MCF 10A (cell line): ENCODE data around the gene TNFRSF1B. TPM values are rescaled to one million over a fixed set of nuclear protein-coding genes. Genes with fewer than 3 reads are reported as not detected.

Experiments used
- BruUV-seq: library from RNA; stranded (reverse); fragments of 400-500 nt; replicated peaks from 2 replicates; lab custom pipeline; 2021; lab: Mats Ljungman, UMichigan
- CTCF ChIA-PET: fragments of 300-600 bp; sonication (Branson Sonifier 250); formaldehyde crosslinking; extraction: SDS; loops from one replicate; lab custom pipeline; 2021; ENCODE audit warnings: antibody characterized with exemption, inconsistent platforms; lab: Yijun Ruan, JAX
- POLR2A ChIA-PET: fragments of 300-600, 350-650 bp; sonication (Branson Sonifier 250); formaldehyde crosslinking; extraction: SDS; loops from one replicate; lab custom pipeline; 2020; ENCODE audit warnings: antibody characterized with exemption, inconsistent platforms; lab: Yijun Ruan, JAX
- DNase-seq: peaks from one replicate; pipeline ENCODE4 v3.0.0-alpha.2; 2018; ENCODE audit not compliant: unreplicated experiment
- H3K27ac Mint-ChIP-seq: one replicate; pipeline ENCODE4 v1.8.0; 2022; ENCODE audit warnings: mild to moderate bottlenecking, low read depth, mixed read lengths; ENCODE audit not compliant: unreplicated experiment
- H3K27me3 Mint-ChIP-seq: one replicate; pipeline ENCODE4 v1.8.0; 2022; ENCODE audit warnings: mixed read lengths; ENCODE audit not compliant: insufficient read depth, unreplicated experiment
- H3K36me3 Mint-ChIP-seq: one replicate; pipeline ENCODE4 v1.8.0; 2022; ENCODE audit warnings: mild to moderate bottlenecking, moderate library complexity, mixed read lengths; ENCODE audit not compliant: insufficient read depth, unreplicated experiment
- H3K4me1 Mint-ChIP-seq: one replicate; pipeline ENCODE4 v1.8.0; 2022; ENCODE audit warnings: mixed read lengths; ENCODE audit not compliant: insufficient read depth, unreplicated experiment
- H3K4me3 Mint-ChIP-seq: one replicate; pipeline ENCODE4 v1.8.0; 2022; ENCODE audit warnings: mild to moderate bottlenecking, moderate library complexity, mixed read lengths; ENCODE audit not compliant: unreplicated experiment
- H3K9me3 Mint-ChIP-seq: one replicate; pipeline ENCODE4 v1.8.0; 2022; ENCODE audit warnings: mixed read lengths; ENCODE audit not compliant: unreplicated experiment
- intact Hi-C: fragments of 100-400 bp; cut with micrococcal nuclease; formaldehyde crosslinking; loops from 2 replicates; pipeline ENCODE4 v1.14.1; 2022
- total RNA-seq: library from RNA; stranded (reverse); gene quantifications from 2 replicates; pipeline ENCODE4 v1.2.3, GENCODE V29; 2022
- TF ChIP-seq, protein P1 (sequence below): fragments of 200-600 bp; IDR thresholded peaks from one replicate; pipeline ENCODE4 v1.8.0; 2022; ENCODE audit warnings: antibody characterized with exemption, mild to moderate bottlenecking; ENCODE audit not compliant: unreplicated experiment

TNFRSF1B gene
- total RNA-seq, 1 experiment from 2014 or later, result not detected

GRCh38 chr1:12148958-12149790, 17.6 kb upstream of the TNFRSF1B start:
- Mint-ChIP-seq H3K4me1 (peaks cover 9% of the 10 kb centered on the region), H3K4me3 (no peak overlapping the region), H3K36me3 (no peaks in the 10 kb centered on the region), H3K27me3 (peaks cover 10% of the 10 kb centered on the region), H3K9me3 (no peaks in the 10 kb centered on the region), H3K27ac (no peak overlapping the region)
- ChIA-PET POLR2A (interaction anchor here (1.6 kb wide), 1 partner anchor 13 kb away, joined by 5 read pairs; no protein-coding TSS in a partner anchor), CTCF (interaction anchor here (0.6 to 2.0 kb wide), 6 partner anchors 10 to 65 kb away, joined by 3 to 6 read pairs (median 4); no protein-coding TSS in a partner anchor)
- DNase-seq, result no peak
- BruUV-seq, result no TSS peak
- intact Hi-C loops, result no loop called here
- TF ChIP-seq, protein P1, sequence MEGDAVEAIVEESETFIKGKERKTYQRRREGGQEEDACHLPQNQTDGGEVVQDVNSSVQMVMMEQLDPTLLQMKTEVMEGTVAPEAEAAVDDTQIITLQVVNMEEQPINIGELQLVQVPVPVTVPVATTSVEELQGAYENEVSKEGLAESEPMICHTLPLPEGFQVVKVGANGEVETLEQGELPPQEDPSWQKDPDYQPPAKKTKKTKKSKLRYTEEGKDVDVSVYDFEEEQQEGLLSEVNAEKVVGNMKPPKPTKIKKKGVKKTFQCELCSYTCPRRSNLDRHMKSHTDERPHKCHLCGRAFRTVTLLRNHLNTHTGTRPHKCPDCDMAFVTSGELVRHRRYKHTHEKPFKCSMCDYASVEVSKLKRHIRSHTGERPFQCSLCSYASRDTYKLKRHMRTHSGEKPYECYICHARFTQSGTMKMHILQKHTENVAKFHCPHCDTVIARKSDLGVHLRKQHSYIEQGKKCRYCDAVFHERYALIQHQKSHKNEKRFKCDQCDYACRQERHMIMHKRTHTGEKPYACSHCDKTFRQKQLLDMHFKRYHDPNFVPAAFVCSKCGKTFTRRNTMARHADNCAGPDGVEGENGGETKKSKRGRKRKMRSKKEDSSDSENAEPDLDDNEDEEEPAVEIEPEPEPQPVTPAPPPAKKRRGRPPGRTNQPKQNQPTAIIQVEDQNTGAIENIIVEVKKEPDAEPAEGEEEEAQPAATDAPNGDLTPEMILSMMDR, result no peak

GRCh38 chr1:12149791-12150175, 17.0 kb upstream of the TNFRSF1B start:
- intact Hi-C loops, result no loop called here
- Mint-ChIP-seq H3K36me3 (no peaks in the 10 kb centered on the region), H3K4me1 (peaks cover 9% of the 10 kb centered on the region), H3K4me3 (no peak overlapping the region), H3K27me3 (peaks cover 10% of the 10 kb centered on the region), H3K27ac (no peak overlapping the region), H3K9me3 (no peaks in the 10 kb centered on the region)
- POLR2A ChIA-PET, result interaction anchor here (1.6 kb wide), 1 partner anchor 14 kb away, joined by 5 read pairs; no protein-coding TSS in a partner anchor
- BruUV-seq, result no TSS peak
- no peak for DNase-seq
- CTCF ChIA-PET, result interaction anchor here (0.6 to 2.0 kb wide), 4 partner anchors 12 to 65 kb away, joined by 3 to 6 read pairs (median 4); no protein-coding TSS in a partner anchor
- TF ChIP-seq, protein P1, result no peak

DNA sequence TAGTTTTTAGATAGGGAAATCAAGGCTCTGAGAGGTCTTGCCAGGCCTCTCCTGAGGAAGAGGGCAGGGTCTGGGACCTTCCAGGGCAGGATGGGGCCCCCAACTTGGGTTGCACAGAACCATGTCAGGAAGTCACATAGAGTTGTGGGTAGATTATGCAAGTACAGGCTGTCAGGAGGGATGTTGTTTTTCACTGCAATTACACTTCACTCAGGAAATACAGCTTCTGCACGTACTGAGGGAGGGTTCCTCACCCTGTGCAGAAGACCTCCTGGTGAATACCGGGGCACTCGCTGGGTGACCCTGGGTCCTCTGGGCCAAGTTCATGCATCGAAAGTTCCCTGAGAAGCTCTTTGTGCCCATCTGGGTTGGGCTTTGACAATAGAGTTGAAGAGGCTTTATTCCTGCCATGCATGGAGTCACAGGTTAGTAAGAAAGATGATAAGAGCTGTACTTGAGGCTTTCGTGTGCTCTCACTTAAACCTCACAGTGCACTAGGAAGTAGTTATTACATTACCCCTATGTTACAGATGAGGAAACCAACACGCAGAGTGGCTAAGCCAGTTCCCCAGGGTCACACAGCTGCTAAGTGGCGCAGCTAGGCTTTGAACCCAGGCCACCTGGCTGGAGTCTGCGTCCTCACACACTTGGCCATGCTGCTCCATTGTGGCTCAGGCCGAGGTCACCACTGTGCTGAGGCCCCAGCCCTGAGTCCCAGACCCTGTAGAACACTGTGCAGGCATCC, 16.2 kb upstream of the TNFRSF1B start:
- CTCF ChIA-PET, result interaction anchor here (0.7 to 2.0 kb wide), 4 partner anchors 13 to 49 kb away, joined by 3 to 6 read pairs (median 4); no protein-coding TSS in a partner anchor
- intact Hi-C loops, result no loop called here
- Mint-ChIP-seq H3K27me3 (peaks cover 10% of the 10 kb centered on the region), H3K4me1 (peaks cover 9% of the 10 kb centered on the region), H3K27ac (no peak overlapping the region), H3K4me3 (no peak overlapping the region), H3K36me3 (no peaks in the 10 kb centered on the region), H3K9me3 (no peaks in the 10 kb centered on the region)
- no peak for DNase-seq
- no TSS peak for BruUV-seq
- POLR2A ChIA-PET, result no interaction called here
- TF ChIP-seq, protein P1, result no peak

- no TSS peak for BruUV-seq
- DNase-seq, result no peak
- intact Hi-C loops, result no loop called here
- ChIA-PET POLR2A (no interaction called here), CTCF (no interaction called here)
- Mint-ChIP-seq H3K36me3 (no peaks in the 10 kb centered on the region), H3K27ac (no peak overlapping the region), H3K4me3 (no peak overlapping the region), H3K9me3 (no peaks in the 10 kb centered on the region), H3K27me3 (peaks cover 10% of the 10 kb centered on the region), H3K4me1 (peaks cover 9% of the 10 kb centered on the region)
- TF ChIP-seq, protein P1, result no peak
These were observed 15.3 kb upstream of the TNFRSF1B start for GRCh38 chr1:12151465-12151864.
